CD14-positive monocyte (primary cell): ENCODE measurements around the gene WDR44. TPM values are rescaled to one million over a fixed set of nuclear protein-coding genes. Genes with fewer than 3 reads are reported as not detected.

ENCODE experiments used
- DNase-seq, 3 donors: peaks; one replicate each; pipeline ENCODE4 v3.0.0-alpha.2; 2011 to 2022
- H2AFZ ChIP-seq: 2 replicates; pipeline ENCODE4 v1.6.0; 2012; ENCODE audit warnings: mild to moderate bottlenecking, low read depth, low read length, inconsistent platforms; ENCODE audit not compliant: insufficient read depth, poor library complexity, severe bottlenecking
- H3K27ac ChIP-seq, 2 donors: 1 replicate in 1 of 2; 2 replicates in 1 of 2; pipeline ENCODE4 v1.5.1; 2012 to 2013; ENCODE audit warnings: low read length in 2 of 2, control low read depth in 1 of 2, inconsistent platforms in 1 of 2, low read depth in 1 of 2, mild to moderate bottlenecking in 1 of 2
- H3K27me3 ChIP-seq, 2 donors: one replicate each; pipeline versions ENCODE4 v1.6.0 to v1.6.1; 2011 to 2013; ENCODE audit warnings: low read length in 2 of 2; ENCODE audit not compliant: control insufficient read depth in 2 of 2, insufficient read depth in 2 of 2
- H3K36me3 ChIP-seq, 2 donors: replicated peaks in 1 of 2; 1 replicate in 1 of 2; 2 replicates in 1 of 2; pipeline versions ENCODE4 v1.5.1 to v1.6.1; 2012 to 2013; ENCODE audit warnings: low read length in 2 of 2, control low read depth in 1 of 2, inconsistent platforms in 1 of 2, mild to moderate bottlenecking in 1 of 2; ENCODE audit not compliant: insufficient read depth in 2 of 2, control insufficient read depth in 1 of 2
- H3K4me1 ChIP-seq, 2 donors: 1 replicate in 1 of 2; 2 replicates in 1 of 2; pipeline versions ENCODE4 v1.5.1 to v1.6.1; 2012 to 2013; ENCODE audit warnings: low read length in 2 of 2, control low read depth in 1 of 2, inconsistent platforms in 1 of 2, mild to moderate bottlenecking in 1 of 2, moderate library complexity in 1 of 2; ENCODE audit not compliant: insufficient read depth in 2 of 2, control insufficient read depth in 1 of 2
- H3K4me2 ChIP-seq: replicated peaks from 2 replicates; pipeline ENCODE3; 2012; ENCODE audit warnings: low read length, moderate library complexity, mild to moderate bottlenecking; ENCODE audit not compliant: poor library complexity, severe bottlenecking; ENCODE audit errors: extremely low read depth
- H3K4me3 ChIP-seq, 3 experiments: fragments of 200-600 bp in 1 of 3; sonication (generic) in 1 of 3; replicated peaks in 1 of 3; 1 replicate in 2 of 3; 2 replicates in 1 of 3; pipeline ENCODE4 v1.5.1; 2011 to 2013; ENCODE audit warnings: low read length in 3 of 3, mild to moderate bottlenecking in 3 of 3, control low read depth in 2 of 3, low read depth in 2 of 3, inconsistent platforms in 1 of 3, moderate library complexity in 1 of 3
- H3K79me2 ChIP-seq: 2 replicates; pipeline ENCODE4 v1.6.0; 2012; ENCODE audit warnings: mild to moderate bottlenecking, control low read depth, inconsistent platforms, low read length, moderate library complexity; ENCODE audit not compliant: insufficient read depth
- H3K9ac ChIP-seq: 2 replicates; pipeline ENCODE4 v1.6.0; 2017; ENCODE audit warnings: low read length, mild to moderate bottlenecking; ENCODE audit not compliant: insufficient read depth, poor library complexity, severe bottlenecking
- H3K9me3 ChIP-seq, 2 donors: replicated peaks in 1 of 2; 1 replicate in 1 of 2; 2 replicates in 1 of 2; pipeline versions ENCODE4 v1.5.1 to v1.6.1; 2012 to 2013; ENCODE audit warnings: low read length in 2 of 2, control low read depth in 1 of 2; ENCODE audit not compliant: control insufficient read depth in 1 of 2, insufficient read depth in 1 of 2
- H4K20me1 ChIP-seq: 2 replicates; pipeline ENCODE4 v1.6.0; 2012; ENCODE audit warnings: mild to moderate bottlenecking, low read length, control low read depth, moderate library complexity; ENCODE audit not compliant: insufficient read depth
- H3K27ac Mint-ChIP-seq, 7 donors: one replicate each; pipeline ENCODE4 v1.8.0; 2020; ENCODE audit warnings: mild to moderate bottlenecking in 7 of 7, mixed read lengths in 7 of 7, moderate library complexity in 6 of 7, inconsistent platforms in 2 of 7
- H3K27me3 Mint-ChIP-seq, 3 donors: one replicate each; pipeline ENCODE4 v1.8.0; 2021 to 2022; ENCODE audit warnings: low read depth in 3 of 3, mild to moderate bottlenecking in 3 of 3, mixed read lengths in 3 of 3, moderate library complexity in 3 of 3, inconsistent platforms in 1 of 3
- H3K36me3 Mint-ChIP-seq, 2 donors: one replicate each; pipeline ENCODE4 v1.8.0; 2020; ENCODE audit warnings: mixed read lengths in 2 of 2, inconsistent platforms in 1 of 2, mild to moderate bottlenecking in 1 of 2
- H3K4me1 Mint-ChIP-seq: one replicate; pipeline ENCODE4 v1.8.0; 2020; ENCODE audit warnings: mild to moderate bottlenecking, mixed read lengths
- H3K4me3 Mint-ChIP-seq, 2 donors: one replicate each; pipeline ENCODE4 v1.8.0; 2020; ENCODE audit warnings: mild to moderate bottlenecking in 2 of 2, mixed read lengths in 2 of 2, moderate library complexity in 1 of 2
- H3K9me3 Mint-ChIP-seq, 7 donors: one replicate each; pipeline ENCODE4 v1.8.0; 2020 to 2022; ENCODE audit warnings: mixed read lengths in 7 of 7, mild to moderate bottlenecking in 6 of 7, moderate library complexity in 6 of 7, inconsistent platforms in 2 of 7
- CTCF ChIP-seq: fragments of 200-600 bp; IDR thresholded peaks from one replicate; pipeline ENCODE4 v1.8.0; 2022; ENCODE audit warnings: antibody characterized with exemption, mild to moderate bottlenecking
- WGBS: methylation state at CpG from one replicate; pipeline ENCODE4 v1.1.5; 2013; ENCODE audit warnings: missing lambda C conversion rate; ENCODE audit not compliant: insufficient coverage; 5-methylcytosine and 5-hydroxymethylcytosine counted together
- intact Hi-C, 2 donors: fragments of 100-400 bp; cut with micrococcal nuclease; formaldehyde crosslinking; loops; one replicate each; pipeline versions ENCODE4 v1.15.0 to v1.15.1; 2023
- polyA plus RNA-seq, 3 donors: library from polyadenylated mRNA; depleted of rRNA in 1 of 3; unstranded in 2 of 3; stranded (reverse) in 1 of 3; fragments of 300-500 nt in 2 of 3; fragments of >200 nt in 1 of 3; fragmentation: Illumina TruSeq in 2 of 3; gene quantifications; 1 replicate in 2 of 3; 2 replicates in 1 of 3; pipeline ENCODE4 v1.2.3, GENCODE V29; 2012 to 2021

WDR44 gene
- polyA plus RNA-seq, 3 donors, result 5.1 to 7.1 (median 5.5) TPM

- Histone ChIP-seq H3K79me2 (no peaks in the 10 kb centered on the region), H2AFZ (no peak overlapping the region), H3K4me2 (no peak overlapping the region), H3K9me3 (no peaks in the 10 kb centered on the region), H3K4me1 (no peaks in the 10 kb centered on the region), H4K20me1 (no peaks in the 10 kb centered on the region), H3K4me3 (no peak overlapping the region), H3K27ac (no peak overlapping the region), H3K36me3 (peaks cover 0 to 7% of the 10 kb centered on the region in 2 donors), H3K9ac (no peak overlapping the region), H3K27me3 (no peaks in the 10 kb centered on the region)
- Mint-ChIP-seq H3K4me3 (no peak overlapping the region), H3K27me3 (no peaks in the 10 kb centered on the region), H3K9me3 (no peaks in the 10 kb centered on the region), H3K36me3 (peaks cover 5 to 7% of the 10 kb centered on the region in 2 donors), H3K4me1 (no peaks in the 10 kb centered on the region), H3K27ac (no peak overlapping the region)
- WGBS, result no CpG with 5 or more reads among the region's 3 CpGs
- no peak for DNase-seq
- intact Hi-C loops, result no loop called here
- TF ChIP-seq CTCF, result no peak
These were observed 37.2 kb downstream of the WDR44 start for GRCh38 chrX:118383120-118383519.

DNA sequence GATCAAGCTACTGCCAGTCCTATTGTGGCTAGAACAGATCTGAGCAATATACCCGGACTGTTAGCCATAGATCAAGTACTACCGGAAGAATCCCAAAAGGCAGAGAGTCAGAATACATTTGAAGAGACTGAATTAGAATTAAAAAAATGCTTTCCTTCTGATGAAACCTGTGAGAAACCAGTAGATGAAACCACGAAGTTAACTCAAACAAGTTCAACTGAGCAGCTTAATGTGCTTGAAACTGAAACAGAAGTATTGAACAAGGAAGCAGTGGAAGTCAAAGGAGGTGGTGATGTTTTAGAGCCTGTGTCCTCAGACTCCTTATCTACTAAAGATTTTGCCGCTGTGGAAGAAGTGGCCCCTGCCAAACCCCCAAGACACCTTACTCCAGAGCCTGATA is 46.8 kb downstream of the WDR44 start:
- H3K36me3 Mint-ChIP-seq, result peaks cover 26 to 34% of the 10 kb centered on the region in 2 donors
- no peak overlapping the region for H3K4me3 ChIP-seq
- H3K9me3 Mint-ChIP-seq, result no peaks in the 10 kb centered on the region
- H3K4me3 Mint-ChIP-seq, result no peak overlapping the region
- no peaks in the 10 kb centered on the region for H3K4me1 ChIP-seq
- no peaks in the 10 kb centered on the region for H3K4me1 Mint-ChIP-seq
- no peaks in the 10 kb centered on the region for H4K20me1 ChIP-seq
- no peak for DNase-seq
- WGBS, result no CpG with 5 or more reads among the region's 4 CpGs
- H3K36me3 ChIP-seq, result peaks cover 23 to 39% of the 10 kb centered on the region in 2 donors
- no peak overlapping the region for H3K4me2 ChIP-seq
- no peaks in the 10 kb centered on the region for H3K9me3 ChIP-seq
- intact Hi-C loops, result no loop called here
- H3K27ac Mint-ChIP-seq, result peak overlapping the region in 1 of 7 donors; percentile 37
- no peak overlapping the region for H2AFZ ChIP-seq
- no peak overlapping the region for H3K9ac ChIP-seq
- no peak for TF ChIP-seq CTCF
- no peaks in the 10 kb centered on the region for H3K27me3 Mint-ChIP-seq
- no peaks in the 10 kb centered on the region for H3K79me2 ChIP-seq
- no peaks in the 10 kb centered on the region for H3K27me3 ChIP-seq
- no peak overlapping the region for H3K27ac ChIP-seq
